ENCODE measurements around the gene BLOC1S5. TPM values are rescaled to one million over a fixed set of nuclear protein-coding genes. Genes with fewer than 3 reads are reported as not detected.

BLOC1S5 gene
- total RNA-seq, 1 donor from 2014 or later, result 24.4 TPM

DNA sequence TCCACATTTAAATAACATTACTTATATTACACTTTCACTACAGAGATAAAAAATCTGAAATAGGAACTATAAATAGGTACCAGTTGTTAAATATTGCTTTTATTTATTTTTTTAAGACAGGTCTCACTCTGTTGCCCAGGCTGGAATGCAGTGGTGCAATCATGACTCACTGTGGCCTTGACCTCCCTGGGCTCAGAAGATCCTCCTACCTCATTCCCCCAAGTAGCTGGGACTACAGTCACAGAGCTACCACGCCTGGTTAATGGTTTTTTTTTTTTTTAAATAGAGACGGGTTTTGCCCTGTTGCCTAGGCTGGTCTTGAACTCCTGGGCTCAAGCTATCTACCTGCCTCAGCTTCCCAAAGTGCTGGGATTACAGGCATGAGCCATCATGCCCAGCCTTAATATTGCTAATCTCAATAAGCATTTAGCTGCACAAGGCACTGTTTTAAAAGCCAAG, 20.9 kb upstream of the BLOC1S5 start:
- no peak for DNase-seq (ENCODE audit: low spot score, unreplicated experiment)
- H3K36me3 Mint-ChIP-seq (ENCODE audit: insufficient read depth), result peaks cover 37% of the 10 kb centered on the region

DNA sequence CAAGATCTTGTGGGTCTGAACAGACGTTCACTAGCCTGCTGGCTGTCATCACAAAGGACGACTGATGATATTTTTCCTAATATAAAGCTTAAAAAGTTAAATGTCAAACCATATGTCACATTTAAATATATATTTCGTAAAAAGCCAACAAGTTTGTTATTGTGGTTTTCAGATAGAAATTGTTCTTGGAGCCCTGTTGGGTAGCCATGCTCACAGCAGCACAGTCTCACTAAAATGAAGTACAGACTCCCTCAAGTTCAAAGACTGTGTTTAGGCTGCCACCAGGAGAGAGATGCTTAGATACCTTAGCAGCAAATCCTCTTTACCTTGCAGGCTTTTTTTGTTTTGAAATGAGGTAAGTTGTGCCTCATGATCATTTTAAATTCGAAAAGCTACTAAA, 20.4 kb upstream of the BLOC1S5 start:
- H3K9me3 Mint-ChIP-seq (ENCODE audit: low read depth), result peaks cover 16% of the 10 kb centered on the region
- H3K27ac Mint-ChIP-seq, result no peak overlapping the region
- no peak overlapping the region for H3K4me3 Mint-ChIP-seq (ENCODE audit: low read depth)
- peaks cover 38% of the 10 kb centered on the region for H3K36me3 Mint-ChIP-seq (ENCODE audit: insufficient read depth)
- peaks cover 30% of the 10 kb centered on the region for H3K4me1 Mint-ChIP-seq (ENCODE audit: low read depth)
- TF ChIP-seq, protein P1, sequence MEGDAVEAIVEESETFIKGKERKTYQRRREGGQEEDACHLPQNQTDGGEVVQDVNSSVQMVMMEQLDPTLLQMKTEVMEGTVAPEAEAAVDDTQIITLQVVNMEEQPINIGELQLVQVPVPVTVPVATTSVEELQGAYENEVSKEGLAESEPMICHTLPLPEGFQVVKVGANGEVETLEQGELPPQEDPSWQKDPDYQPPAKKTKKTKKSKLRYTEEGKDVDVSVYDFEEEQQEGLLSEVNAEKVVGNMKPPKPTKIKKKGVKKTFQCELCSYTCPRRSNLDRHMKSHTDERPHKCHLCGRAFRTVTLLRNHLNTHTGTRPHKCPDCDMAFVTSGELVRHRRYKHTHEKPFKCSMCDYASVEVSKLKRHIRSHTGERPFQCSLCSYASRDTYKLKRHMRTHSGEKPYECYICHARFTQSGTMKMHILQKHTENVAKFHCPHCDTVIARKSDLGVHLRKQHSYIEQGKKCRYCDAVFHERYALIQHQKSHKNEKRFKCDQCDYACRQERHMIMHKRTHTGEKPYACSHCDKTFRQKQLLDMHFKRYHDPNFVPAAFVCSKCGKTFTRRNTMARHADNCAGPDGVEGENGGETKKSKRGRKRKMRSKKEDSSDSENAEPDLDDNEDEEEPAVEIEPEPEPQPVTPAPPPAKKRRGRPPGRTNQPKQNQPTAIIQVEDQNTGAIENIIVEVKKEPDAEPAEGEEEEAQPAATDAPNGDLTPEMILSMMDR (IDR thresholded peaks at IDR 0.05; ENCODE audit: unreplicated experiment), result no peak
- H3K27me3 Mint-ChIP-seq, result no peaks in the 10 kb centered on the region
- no peak for DNase-seq (ENCODE audit: low spot score, unreplicated experiment)

More for the DNA sequence above, 20.9 kb upstream of the BLOC1S5 start:
- H3K4me3 Mint-ChIP-seq (ENCODE audit: low read depth), result no peak overlapping the region
- H3K4me1 Mint-ChIP-seq (ENCODE audit: low read depth), result peaks cover 25% of the 10 kb centered on the region
- no peak overlapping the region for H3K27ac Mint-ChIP-seq
- no peaks in the 10 kb centered on the region for H3K27me3 Mint-ChIP-seq
- TF ChIP-seq, protein P1 (IDR thresholded peaks at IDR 0.05; ENCODE audit: unreplicated experiment), result no peak
- peaks cover 18% of the 10 kb centered on the region for H3K9me3 Mint-ChIP-seq (ENCODE audit: low read depth)

DNA sequence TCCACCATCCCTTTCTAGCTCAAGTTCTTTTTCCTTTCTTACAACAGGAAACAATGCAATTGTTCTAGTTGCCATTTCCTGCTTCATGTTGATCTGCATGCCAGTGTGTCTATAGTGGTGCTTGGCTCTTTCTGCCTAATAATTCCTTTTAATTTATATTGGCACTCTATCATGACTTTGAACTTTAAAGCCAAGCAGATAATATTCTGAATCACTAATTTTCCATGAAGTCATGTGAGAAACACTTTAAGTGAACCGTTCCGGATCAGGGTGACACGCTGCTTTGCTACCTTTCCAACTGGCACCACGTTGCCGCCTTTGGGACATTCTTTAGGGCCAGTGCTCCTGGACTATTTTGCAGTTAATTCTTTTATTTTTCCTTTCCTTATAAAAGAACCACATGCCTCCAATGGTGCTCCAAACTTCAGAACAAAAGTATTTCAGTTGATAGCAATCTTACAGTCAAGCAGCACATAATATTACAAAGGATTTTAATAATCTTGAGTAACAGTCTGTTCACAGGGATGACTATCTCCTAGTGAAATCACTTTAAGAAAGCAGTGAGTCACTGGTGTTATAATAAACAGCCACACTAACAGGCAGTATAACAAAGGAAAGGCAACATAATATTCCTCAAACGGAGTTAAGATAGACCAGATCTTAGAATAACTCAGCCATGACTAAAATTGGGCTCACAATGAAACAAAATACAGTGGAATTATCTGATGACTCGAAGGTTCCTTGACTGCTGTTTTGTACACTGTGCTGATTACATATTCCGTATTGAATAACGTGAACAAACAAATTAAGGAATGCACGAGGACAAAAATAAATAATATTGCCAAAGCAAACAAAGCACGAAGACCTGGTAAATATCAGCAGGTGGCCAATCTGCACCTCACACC, 19.0 kb upstream of the BLOC1S5 start:
- Mint-ChIP-seq H3K27me3 (no peaks in the 10 kb centered on the region), H3K4me1 (ENCODE audit: low read depth) (peaks cover 38% of the 10 kb centered on the region), H3K4me3 (ENCODE audit: low read depth) (no peak overlapping the region), H3K36me3 (ENCODE audit: insufficient read depth) (peaks cover 24% of the 10 kb centered on the region), H3K9me3 (ENCODE audit: low read depth) (peaks cover 7% of the 10 kb centered on the region), H3K27ac (peak overlapping the region; percentile 31)
- TF ChIP-seq, protein P1 (IDR thresholded peaks at IDR 0.05; ENCODE audit: unreplicated experiment), result no peak
- DNase-seq (ENCODE audit: low spot score, unreplicated experiment), result no peak

DNA sequence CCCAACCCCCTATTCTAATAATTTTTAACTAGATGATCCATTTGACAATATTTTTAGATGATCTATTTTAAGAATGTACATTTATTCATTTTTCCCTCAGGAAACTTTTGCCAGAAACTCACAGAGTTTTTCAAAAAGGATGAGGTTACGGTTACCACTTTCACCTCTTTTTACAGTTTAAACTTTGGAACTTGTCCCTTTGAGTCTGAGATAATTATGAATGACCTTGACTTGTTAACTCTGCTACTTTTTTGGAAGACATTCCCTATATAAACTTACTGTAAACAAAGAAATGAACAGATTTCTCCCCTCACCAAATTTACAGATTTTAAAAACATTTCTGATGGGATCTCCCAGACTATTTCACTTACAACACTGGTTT, 18.4 kb upstream of the BLOC1S5 start:
- Mint-ChIP-seq H3K27ac (peak overlapping the region; percentile 31), H3K4me1 (ENCODE audit: low read depth) (peaks cover 38% of the 10 kb centered on the region), H3K36me3 (ENCODE audit: insufficient read depth) (peaks cover 19% of the 10 kb centered on the region)

More for the DNA sequence above, 18.4 kb upstream of the BLOC1S5 start:
- TF ChIP-seq, protein P1 (IDR thresholded peaks at IDR 0.05; ENCODE audit: unreplicated experiment), result no peak
- Mint-ChIP-seq H3K4me3 (ENCODE audit: low read depth) (no peak overlapping the region), H3K9me3 (ENCODE audit: low read depth) (peaks cover under 1% of the 10 kb centered on the region), H3K27me3 (no peaks in the 10 kb centered on the region)
- no peak for DNase-seq (ENCODE audit: low spot score, unreplicated experiment)

Measured in progenitor cell of endocrine pancreas (in vitro differentiated cells).